ENCODE measurements around the gene CXCL3.

- TF ChIP-seq POLR2A (IDR thresholded peaks at IDR 0.05; ENCODE audit: low read length) (no peak), CTCF (IDR thresholded peaks at IDR 0.05) (no peak), MAX (IDR thresholded peaks at IDR 0.05) (no peak), HOXB13 (CRISPR knock-in tag; IDR thresholded peaks at IDR 0.05; ENCODE audit: low read depth) (no peak), EP300 (IDR thresholded peaks at IDR 0.05) (no peak)
Measured at GRCh38 chr4:74084984-74085383, 46.5 kb upstream of the CXCL3 start.
